Adrenal gland (tissue), 12 donors: ENCODE measurements around the gene REPS2. TPM values are rescaled to one million over a fixed set of nuclear protein-coding genes. Genes with fewer than 3 reads are reported as not detected.
"Not testable (repeated sequence)": the region's sequence is repeated elsewhere in the genome, so short reads cannot be mapped to it uniquely, and the experiment has no call there.

ENCODE experiments used
- DNase-seq, 7 donors: peaks; one replicate each; pipeline ENCODE4 v3.0.0-alpha.2; 2019 to 2020
- H3K27ac ChIP-seq, 5 donors: fragments of 200-600 bp; sonication (generic) in 4 of 5; 1 replicate in 3 of 5; 2 replicates in 2 of 5; pipeline versions ENCODE4 v1.5.1 to v1.8.0; 2016 to 2020; ENCODE audit warnings: mild to moderate bottlenecking in 1 of 5
- H3K27me3 ChIP-seq: fragments of 200-600 bp; 2 replicates; pipeline ENCODE4 v1.8.0; 2021
- H3K36me3 ChIP-seq, 2 donors: fragments of 200-600 bp; replicated peaks in 1 of 2; 1 replicate in 1 of 2; 2 replicates in 1 of 2; pipeline versions ENCODE4 v1.5.1 to v1.8.0; 2018 to 2022
- H3K4me1 ChIP-seq, 2 donors: fragments of 200-600 bp; replicated peaks in 1 of 2; 1 replicate in 1 of 2; 2 replicates in 1 of 2; pipeline versions ENCODE4 v1.5.1 to v1.8.0; 2018 to 2021
- H3K4me3 ChIP-seq, 4 donors: fragments of 200-600 bp; sonication (generic) in 3 of 4; one replicate each; pipeline ENCODE4 v1.5.1; 2016 to 2018
- H3K9me3 ChIP-seq, 3 donors: fragments of 200-600 bp; sonication (generic) in 1 of 3; replicated peaks in 1 of 3; 1 replicate in 2 of 3; 2 replicates in 1 of 3; pipeline versions ENCODE4 v1.5.1 to v1.8.0; 2016 to 2021
- POLR2A ChIP-seq, 2 donors: fragments of 450-650 bp; IDR thresholded peaks; one replicate each; pipeline ENCODE4 v1.6.1; 2017; ENCODE audit warnings: antibody characterized with exemption in 2 of 2, mild to moderate bottlenecking in 2 of 2, moderate library complexity in 1 of 2
- WGBS, 4 donors: extraction: QIAGEN DNeasy Blood & Tissue Kit in 2 of 4; methylation state at CpG; one replicate each; pipeline versions ENCODE4 v1.1.5 to v1.1.7; 2013 to 2017; 5-methylcytosine and 5-hydroxymethylcytosine counted together
- intact Hi-C, 2 donors: fragments of 100-400 bp; cut with DNase I; formaldehyde crosslinking; loops; one replicate each; pipeline versions ENCODE4 v1.14.1 to v1.15.0; 2022 to 2023
- polyA plus RNA-seq, 3 donors: library from polyadenylated mRNA; stranded (reverse); fragments of 200-250 nt in 2 of 3; fragments of 350-450 nt in 1 of 3; fragmentation: Illumina TruSeq in 1 of 3; extraction: RNeasy Lipid Tissue Mini Kit (QIAGEN cat#74804) in 1 of 3; gene quantifications; one replicate each; pipeline ENCODE4 v1.2.3, GENCODE V29; 2013 to 2014
- total RNA-seq, 9 donors: library from RNA; depleted of rRNA in 4 of 9; stranded (reverse); fragments of >200 nt in 4 of 9; fragments of 120-200 nt in 1 of 9; fragmentation: NEBNext Ultra II Directional in 1 of 9; extraction: Animal tissue kit (Norgen Biotek cat#: 25700) in 1 of 9; gene quantifications; one replicate each; pipeline versions ENCODE4 v1.1.0 to v1.2.4, GENCODE V29; 2013 to 2023
- TF ChIP-seq, protein P1 (sequence below), 6 experiments: fragments of 450-650 bp in 4 of 6; fragments of 200-600 bp in 2 of 6; sonication (generic) in 1 of 6; IDR thresholded peaks; 1 replicate in 5 of 6; 2 replicates in 1 of 6; pipeline versions ENCODE4 v1.5.1 to v1.8.0; 2016 to 2021; ENCODE audit warnings: antibody characterized with exemption in 6 of 6, mild to moderate bottlenecking in 2 of 6, moderate library complexity in 1 of 6
- donor health status: healthy with polysubstance abuse.
- donor health status: Bipolar disorder and iron deficiency.
- donor health status: DM: yes; HTN: yes; CAD: no.
- donor health status: DM: no; HTN: no; CAD: no.
- donor health status: DM: no; HTN: no; CAD: no.
- donor health status: DM: yes; HTN: yes; CAD: no.

Gene REPS2
- total and polyA plus RNA-seq, 12 donors = 13.9 to 87.0 (median 41.3) TPM

DNA sequence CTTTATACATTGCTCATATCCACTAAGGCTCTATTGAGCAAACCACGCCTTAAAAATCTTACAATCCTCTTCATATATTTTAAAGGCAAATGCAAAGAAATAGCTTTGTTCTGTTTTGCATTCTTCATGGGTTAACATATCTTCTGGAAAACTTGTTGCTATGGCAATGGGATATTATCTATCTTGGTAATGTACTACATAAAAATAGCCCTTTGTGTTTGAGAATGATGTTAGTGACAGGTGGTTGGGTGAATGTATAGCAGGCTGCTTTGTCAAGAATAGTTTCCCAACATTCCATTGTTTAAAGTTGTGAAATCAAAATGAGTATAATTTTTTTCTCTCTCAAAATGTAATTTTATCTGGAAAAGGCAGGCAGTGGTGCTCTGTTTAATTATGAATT, 16.8 kb downstream of the REPS2 start:
- intact Hi-C loops = no loop called here
- 85 to 100% (median 92%) methylated on average over 1 of the region's 1 CpG for WGBS, 4 donors

DNA sequence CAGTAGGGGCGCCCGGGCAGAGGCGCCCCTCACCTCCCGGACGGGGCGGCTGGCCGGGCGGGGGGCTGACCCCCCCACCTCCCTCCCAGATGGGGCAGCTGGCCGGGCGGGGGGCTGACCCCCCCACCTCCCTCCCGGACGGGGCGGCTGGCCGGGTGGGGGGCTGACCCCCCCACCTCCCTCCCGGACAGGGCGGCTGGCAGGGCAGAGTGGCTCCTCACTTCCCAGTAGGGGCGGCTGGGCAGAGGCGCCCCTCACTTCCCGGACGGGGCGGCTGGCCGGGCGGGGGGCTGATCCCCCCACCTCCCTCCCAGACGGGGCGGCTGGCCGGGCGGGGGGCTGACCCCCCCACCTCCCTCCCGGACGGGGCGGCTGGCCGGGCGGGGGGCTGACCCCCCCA, 18.5 kb downstream of the REPS2 start:
- H3K9me3 ChIP-seq, intact Hi-C loops, H3K4me1 ChIP-seq, H3K36me3 ChIP-seq, H3K27ac ChIP-seq, DNase-seq, H3K4me3 ChIP-seq, H3K27me3 ChIP-seq: not testable (repeated sequence)
- WGBS, 4 donors = 89 to 96% methylated on average over 8 to 18 of the region's 32 CpGs; no CpG with 5 or more reads in 2 of the 4 donors

More for the DNA sequence above, 16.8 kb downstream of the REPS2 start:
- no peak overlapping the region for H3K4me3 ChIP-seq
- TF ChIP-seq POLR2A (IDR thresholded peaks at IDR 0.05) = no peak
- TF ChIP-seq, protein P1, sequence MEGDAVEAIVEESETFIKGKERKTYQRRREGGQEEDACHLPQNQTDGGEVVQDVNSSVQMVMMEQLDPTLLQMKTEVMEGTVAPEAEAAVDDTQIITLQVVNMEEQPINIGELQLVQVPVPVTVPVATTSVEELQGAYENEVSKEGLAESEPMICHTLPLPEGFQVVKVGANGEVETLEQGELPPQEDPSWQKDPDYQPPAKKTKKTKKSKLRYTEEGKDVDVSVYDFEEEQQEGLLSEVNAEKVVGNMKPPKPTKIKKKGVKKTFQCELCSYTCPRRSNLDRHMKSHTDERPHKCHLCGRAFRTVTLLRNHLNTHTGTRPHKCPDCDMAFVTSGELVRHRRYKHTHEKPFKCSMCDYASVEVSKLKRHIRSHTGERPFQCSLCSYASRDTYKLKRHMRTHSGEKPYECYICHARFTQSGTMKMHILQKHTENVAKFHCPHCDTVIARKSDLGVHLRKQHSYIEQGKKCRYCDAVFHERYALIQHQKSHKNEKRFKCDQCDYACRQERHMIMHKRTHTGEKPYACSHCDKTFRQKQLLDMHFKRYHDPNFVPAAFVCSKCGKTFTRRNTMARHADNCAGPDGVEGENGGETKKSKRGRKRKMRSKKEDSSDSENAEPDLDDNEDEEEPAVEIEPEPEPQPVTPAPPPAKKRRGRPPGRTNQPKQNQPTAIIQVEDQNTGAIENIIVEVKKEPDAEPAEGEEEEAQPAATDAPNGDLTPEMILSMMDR (IDR thresholded peaks at IDR 0.05) = no peak
- H3K27ac ChIP-seq = no peak overlapping the region
- DNase-seq = no peak
- no peaks in the 10 kb centered on the region for H3K36me3 ChIP-seq
- H3K27me3 ChIP-seq = peaks cover 7% of the 10 kb centered on the region
- no peaks in the 10 kb centered on the region for H3K4me1 ChIP-seq
- H3K9me3 ChIP-seq = no peaks in the 10 kb centered on the region

DNA sequence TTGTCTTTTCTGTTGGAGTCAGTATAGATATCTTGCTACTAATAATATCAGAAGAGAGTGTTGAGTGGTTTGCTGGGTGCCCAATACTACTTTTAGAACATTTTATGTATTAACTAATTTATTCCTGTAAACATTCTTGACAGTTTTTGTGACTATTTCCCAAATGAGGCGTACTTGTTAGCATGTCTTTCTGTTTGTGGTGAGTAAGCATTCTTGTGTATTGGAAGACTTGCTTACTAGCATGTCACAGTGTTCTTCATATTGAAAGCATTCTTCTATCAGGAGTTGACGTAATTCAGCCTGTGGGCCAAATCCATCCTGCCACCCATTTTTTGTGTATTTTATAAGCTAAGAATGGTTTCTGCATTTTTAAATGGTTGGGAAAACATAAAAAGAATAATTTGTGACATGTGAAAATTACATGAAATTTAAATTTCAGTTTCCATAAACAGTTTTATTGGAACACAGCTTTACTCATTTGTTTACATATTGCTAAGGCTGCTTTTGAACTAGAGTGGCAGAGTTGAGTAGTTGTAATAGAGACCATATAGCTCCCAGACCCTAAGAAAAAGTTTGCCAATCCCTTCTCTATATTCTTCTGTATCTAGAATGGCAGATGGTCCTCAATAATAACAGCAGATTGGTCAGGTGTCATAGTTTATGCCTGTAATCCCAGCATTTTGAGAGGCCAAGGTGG, 20.4 kb downstream of the REPS2 start:
- 83 to 92% (median 87%) methylated on average over 2 of the region's 2 CpGs for WGBS, 4 donors
- no peak for DNase-seq
- intact Hi-C loops = no loop called here

GRCh38 chrX:16968753-16969152, 22.3 kb downstream of the REPS2 start:
- 89 to 93% (median 89%) methylated on average over 8 to 23 of the region's 29 CpGs; no CpG with 5 or more reads in 1 of the 4 donors for WGBS, 4 donors
- intact Hi-C loops, H3K9me3 ChIP-seq, H3K27ac ChIP-seq, H3K4me1 ChIP-seq, DNase-seq, H3K4me3 ChIP-seq, H3K36me3 ChIP-seq: not testable (repeated sequence)
- peaks cover 10% of the 10 kb centered on the region for H3K27me3 ChIP-seq

More for the DNA sequence above, 20.4 kb downstream of the REPS2 start:
- Histone ChIP-seq H3K9me3 (no peaks in the 10 kb centered on the region), H3K4me1 (no peaks in the 10 kb centered on the region), H3K36me3 (no peaks in the 10 kb centered on the region), H3K4me3 (no peak overlapping the region), H3K27ac (no peak overlapping the region), H3K27me3 (peaks cover 10% of the 10 kb centered on the region)
- TF ChIP-seq, protein P1 (IDR thresholded peaks at IDR 0.05) = no peak
- TF ChIP-seq POLR2A (IDR thresholded peaks at IDR 0.05) = no peak

DNA sequence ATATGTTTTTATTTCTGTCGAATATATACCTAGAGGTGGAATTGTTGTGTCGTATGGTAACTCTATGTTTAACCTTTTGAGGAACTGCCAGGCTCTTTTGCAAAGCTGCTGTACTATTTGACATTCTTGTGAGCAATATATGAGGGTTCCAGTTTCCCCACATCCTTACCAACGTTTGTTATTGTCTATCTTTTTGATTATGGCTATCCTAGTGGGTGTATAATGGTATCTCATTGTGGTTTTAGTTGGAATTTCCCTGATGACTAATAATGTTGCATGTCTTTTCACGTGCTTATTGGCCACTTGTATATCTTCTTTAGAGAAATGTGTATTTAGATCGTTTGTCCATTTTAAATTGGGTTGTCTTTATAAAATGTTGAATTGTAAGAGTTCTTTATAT, 24.5 kb downstream of the REPS2 start:
- Histone ChIP-seq H3K27ac (no peak overlapping the region), H3K36me3 (no peaks in the 10 kb centered on the region), H3K9me3 (no peaks in the 10 kb centered on the region), H3K27me3 (peaks cover 10% of the 10 kb centered on the region), H3K4me3 (no peak overlapping the region), H3K4me1 (no peaks in the 10 kb centered on the region)
- TF ChIP-seq, protein P1 (IDR thresholded peaks at IDR 0.05) = no peak
- no peak for TF ChIP-seq POLR2A (IDR thresholded peaks at IDR 0.05)
- 55 to 60% (median 56%) methylated on average over 5 of the region's 5 CpGs for WGBS, 4 donors
- intact Hi-C loops = no loop called here
- no peak for DNase-seq
